ENCODE data around the gene UNC5CL.

Gene UNC5CL

DNA sequence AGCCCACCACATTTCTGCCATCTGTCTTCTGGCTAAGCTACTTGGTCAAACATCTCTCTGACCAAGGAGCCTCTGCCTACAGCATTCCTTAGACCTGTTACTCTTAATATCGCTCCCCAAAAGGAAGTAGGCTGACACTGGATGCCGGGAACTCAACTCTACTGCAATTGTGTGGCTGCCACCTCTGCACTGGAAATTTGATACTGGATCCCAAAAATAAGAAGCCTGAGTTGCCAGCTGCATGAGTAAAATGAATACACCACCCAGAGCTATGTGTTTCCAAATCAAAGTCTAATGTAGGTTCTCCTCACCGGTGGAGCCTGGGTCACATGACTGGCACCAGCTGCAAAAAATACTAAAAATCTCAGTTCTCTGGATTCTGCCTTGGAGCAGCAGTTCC, 36.9 kb downstream of the UNC5CL start:
- DNase-seq = no peak

DNA sequence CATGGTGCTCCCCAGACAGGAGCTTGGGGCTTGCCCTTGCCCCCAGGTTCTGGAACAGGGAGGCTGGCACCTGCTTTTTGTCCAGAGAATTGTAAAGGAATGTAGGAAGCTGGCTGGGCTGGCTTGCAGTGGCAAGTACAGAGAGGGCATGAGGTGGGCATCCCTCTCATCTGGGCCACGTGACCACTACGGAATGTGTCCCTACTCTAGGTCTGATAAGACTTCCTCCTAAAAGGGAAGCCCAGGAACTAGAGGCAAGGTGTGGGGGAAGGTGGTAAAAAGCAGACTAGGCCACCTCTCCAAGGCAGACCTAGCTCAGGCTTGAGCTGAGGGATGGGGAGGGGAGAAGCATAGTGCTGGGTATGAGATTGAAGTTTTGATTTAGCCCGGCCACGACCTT, 38.8 kb downstream of the UNC5CL start:
- no peak for DNase-seq

DNA sequence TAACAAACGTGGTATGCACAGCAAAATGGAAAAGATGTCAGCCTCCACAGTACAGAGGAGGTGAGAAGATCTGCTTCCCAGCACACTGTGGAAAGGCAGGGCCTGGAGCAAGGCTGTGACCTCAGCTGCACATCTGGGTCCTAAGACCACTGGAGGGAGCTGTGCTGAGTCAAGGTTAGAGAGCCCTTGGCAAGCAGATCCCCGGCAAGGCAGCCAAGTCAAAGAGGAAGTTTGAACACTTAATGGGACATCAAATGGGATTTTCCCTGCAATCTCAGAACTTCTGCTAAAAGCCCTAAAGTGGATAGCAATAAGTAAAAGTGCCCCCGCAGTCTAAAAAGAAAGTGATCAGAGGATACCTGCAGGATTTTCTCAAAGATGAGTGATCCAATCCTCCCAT, 39.5 kb downstream of the UNC5CL start:
- no peak for DNase-seq

DNA sequence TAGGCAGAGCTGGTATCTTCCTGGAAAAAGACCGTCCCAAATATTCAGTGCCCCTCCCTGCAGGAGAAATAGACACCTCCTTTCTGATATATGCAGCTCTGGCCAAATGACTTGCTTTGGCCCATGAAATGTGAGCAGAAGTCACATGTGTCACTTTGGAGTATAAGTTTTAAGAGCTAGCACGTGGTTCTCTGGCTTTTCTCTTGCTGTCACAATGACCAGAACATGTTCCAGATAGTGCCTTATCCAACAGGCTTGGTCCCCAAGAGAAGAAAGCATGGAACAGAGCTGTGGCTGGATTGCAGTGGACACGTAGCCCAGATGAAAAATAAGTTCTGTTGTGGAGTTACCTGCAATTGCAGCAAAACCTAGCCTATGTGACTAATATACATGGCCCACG, 40.4 kb downstream of the UNC5CL start:
- no peak for DNase-seq

DNA sequence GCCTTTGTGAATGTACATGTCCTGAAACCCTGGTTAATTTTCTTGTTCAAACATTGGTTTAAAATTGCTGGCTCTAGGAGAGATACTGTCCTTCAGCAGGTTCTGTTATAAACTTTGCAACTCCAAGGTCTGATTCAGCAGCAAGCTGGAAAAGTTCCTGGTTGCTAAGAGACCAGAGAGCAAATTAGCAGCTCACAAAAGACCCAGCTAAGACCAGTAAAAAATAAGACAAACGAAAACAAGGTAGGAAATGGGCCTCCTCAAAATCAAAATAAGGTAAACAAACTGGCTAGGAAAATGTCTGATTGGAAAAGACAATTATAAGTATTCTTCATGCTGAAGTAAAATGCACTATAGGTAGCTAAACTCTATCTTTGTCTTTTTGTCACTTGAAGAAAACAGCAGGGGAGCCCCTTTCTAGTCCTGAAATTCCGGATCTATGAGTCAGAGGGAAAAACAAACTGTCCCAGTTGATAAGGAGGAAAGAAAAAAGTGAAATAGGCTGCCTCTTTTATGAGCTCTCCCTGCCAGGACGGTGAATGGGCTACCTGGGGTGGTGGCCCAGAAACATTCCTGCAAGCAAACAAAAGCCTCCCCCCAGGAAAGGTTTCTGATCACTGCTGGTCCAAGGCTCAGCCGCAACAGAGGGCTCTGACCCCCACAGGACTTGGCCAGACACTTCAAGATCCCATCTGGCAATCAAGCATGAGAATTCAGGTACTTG, 41.6 kb downstream of the UNC5CL start:
- no peak for DNase-seq

DNA sequence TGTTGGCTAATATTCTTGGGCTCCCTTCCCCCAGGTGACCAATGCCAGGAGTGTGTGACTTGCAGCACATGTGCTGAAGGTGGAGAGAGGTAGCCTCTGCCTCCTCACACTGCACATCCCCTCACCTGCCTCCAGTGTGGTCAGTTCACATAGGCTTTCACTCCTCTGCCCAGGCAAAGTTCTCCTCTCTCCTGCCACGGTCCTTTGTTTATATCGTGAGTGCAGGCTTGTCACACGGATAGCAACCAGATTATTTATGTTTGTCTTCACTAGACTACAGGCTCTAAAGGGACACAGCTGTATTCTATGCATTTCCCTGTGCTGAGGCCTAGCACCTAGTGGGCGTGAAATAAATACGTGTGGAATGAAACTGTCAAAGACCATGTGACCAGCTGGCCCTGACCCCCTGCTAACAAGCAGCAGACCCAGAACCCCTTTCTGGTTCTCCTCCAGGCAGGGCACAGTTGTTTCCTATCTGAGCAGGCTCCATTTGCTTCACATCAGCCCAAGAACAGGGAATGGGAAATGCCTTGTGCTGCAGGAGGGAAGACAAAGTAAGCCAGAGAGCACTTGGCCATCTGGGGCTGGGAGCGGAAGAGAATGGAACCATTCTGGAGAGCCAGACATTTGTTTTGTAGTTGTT, 42.3 kb downstream of the UNC5CL start:
- DNase-seq = no peak

DNA sequence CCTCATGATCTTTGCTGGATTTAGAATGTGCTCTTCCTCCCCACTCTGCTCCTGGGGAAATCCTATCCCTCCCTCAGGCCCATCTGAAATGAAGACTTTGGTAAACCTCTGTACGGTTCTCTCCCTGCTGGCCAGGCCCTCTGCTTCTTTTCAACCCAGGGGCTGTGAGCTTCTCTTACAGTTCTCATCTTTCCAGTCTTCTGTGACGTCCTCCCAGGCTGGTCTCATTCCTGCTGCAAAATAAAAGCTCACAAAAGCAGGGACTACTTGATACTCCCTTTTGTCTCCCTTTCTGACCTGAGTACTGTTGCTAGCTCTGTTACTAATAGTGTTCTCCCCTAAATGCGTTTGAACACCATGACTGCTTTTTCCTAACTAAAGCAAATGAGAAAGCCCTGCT, 46.3 kb downstream of the UNC5CL start:
- no peak for DNase-seq

DNA sequence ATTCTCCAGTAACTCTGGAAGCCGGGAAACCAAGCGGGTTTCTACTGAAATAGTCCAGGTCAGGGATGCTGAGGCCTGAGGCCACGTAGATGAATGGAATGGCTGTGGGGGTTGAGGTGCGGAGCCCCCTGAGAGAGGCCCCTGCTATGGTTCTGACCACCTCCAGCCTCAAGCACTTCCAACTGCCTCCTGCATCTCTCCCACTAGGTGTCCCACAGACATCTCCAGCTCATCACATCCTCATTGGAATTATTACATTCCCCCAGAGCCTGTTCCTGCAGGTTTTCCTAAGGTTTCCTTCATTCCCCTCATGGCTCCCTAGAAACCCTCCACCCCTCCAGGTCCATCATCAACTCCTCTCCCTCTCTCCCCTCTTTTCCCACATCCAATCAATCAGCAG, 48.7 kb downstream of the UNC5CL start:
- DNase-seq = no peak

DNA sequence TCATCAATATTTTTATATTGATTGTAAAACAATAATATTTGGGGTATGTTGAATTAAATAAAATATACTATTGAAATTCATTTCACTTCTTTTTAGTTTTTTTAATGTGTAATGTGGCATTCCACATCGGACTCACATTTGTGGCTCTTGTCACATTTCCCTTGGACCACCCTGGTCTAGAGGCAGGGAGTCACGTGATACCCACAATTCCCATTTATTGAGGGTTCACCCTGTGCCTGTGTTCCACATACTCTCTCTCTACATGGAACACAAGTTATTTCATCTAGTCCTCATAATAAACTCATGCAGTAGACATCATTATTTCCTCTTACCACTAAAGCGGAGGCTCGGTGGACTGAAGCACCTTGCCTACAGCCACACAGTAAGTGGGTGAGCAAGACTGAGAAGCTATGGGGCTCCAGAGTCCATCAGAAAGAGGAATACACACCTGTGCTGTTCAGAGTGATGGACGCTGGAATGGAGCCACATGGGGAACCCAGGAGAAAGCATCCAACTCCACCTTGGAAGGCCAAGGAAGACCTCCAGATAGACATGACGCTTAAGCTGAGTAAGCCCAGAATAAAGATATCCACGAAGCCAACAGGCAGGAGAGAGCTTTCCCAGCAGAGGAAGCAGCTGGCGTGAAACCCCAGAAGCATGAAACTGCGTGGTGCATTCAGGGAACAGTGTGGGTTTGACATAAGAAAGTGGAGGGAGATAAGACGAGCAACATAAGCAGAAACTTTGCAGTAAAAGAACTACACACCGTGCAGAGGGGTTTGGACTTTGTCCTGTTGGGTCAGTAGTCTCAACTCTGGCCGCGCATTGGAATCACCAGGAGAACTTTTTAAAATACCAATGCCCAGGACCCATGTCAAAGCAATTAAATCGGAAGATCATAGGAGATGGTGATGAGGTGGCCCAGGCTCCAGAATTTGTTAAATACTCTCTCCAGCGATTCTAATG, 49.5 kb downstream of the UNC5CL start:
- DNase-seq = no peak

DNA sequence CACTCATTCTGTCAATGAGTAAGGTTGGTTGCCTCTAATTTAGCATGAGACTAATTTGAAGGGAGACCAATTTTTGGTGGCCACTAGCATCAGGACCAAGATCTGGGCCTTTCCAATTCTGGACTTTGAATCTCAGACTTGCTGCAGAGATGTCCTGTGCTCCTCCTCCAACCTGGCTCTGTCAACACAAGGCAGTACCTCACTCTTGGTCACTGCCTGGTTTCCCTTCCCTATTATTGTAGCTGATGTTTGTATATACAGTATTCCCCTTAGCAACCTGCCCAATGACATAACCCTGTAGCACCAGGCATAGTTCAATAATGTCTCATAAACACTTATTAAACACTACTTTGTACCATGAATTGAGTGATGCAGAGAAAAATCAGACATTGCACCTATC, 50.4 kb downstream of the UNC5CL start:
- DNase-seq = no peak

DNA sequence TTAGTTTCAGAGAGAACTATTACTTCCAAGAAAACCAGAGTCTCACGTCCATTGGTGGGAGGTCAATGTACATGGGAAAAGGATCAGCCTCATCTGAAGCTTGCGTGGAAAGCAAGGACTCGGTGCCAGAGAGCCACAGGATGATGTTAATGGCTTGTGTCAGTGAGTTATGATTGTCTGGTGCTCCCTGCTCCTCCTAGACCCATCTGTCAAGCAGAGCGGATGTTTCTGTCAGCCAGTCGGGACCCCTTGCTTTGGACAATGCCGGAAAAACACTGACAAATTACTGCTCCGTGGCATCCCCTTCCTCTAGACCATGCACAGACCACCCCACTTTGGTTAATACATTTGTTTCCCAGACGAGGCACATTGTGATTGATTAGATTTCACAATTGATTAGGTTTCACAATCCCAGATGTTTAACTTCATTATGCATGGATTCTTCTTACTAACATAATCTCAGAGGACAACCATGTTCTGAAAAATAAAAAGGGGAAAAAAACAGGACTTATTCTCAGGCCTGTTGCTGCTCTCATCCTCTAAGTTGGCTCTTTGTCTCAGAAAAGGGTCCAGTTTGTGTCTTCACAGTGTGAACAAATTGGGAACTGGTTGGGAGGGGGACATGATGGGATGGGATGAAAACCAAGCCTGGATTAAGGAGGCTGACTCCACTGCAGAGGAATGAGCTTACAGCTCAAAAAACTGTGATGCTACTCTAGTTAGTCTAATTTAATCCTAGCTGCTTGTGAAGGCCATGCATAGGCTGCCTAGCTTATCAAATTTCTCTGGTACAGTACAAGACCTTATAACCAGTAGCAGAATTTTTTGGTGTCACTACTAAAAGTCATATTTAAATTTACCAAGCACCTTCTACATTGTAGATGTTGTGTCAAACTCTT, 51.9 kb downstream of the UNC5CL start:
- DNase-seq = no peak

DNA sequence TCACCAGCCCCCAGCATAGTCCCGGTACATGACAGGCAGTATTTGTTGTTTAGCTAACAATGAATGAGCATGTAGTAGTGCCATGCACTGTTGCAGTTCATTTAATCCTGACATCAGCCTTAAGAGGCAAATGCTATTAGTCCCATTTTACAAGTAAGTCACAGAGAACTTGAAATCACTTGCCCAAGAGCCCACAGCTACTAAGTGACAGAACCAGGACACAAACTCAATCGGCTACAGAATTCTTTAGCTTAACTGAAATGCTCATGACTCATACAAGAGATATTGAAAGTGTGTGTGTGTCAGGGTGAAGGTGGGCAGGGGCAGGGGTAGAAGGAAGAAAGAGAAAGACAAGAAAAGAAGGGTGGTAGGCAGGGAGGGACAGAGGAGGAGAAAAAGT, 52.7 kb downstream of the UNC5CL start:
- DNase-seq = no peak

DNA sequence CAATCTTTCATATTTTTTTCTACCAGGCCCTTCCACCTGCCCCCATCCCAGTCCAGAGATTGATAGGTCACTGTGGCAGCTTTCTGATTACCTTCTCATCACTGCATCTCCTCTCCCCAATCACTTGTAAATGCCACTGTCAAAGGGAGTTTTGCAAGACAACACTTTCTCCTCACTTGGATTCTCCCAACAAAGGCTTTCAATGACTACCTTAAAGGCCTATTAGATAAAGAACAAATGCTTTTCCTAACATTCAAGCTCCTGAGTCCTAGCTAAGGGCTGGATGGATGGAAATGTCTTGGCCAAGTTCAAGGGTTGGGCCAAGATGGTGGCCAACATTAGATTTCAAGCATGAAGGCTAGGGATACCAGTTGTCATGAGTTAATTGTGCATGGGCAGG, 55.3 kb downstream of the UNC5CL start:
- no peak for DNase-seq

DNA sequence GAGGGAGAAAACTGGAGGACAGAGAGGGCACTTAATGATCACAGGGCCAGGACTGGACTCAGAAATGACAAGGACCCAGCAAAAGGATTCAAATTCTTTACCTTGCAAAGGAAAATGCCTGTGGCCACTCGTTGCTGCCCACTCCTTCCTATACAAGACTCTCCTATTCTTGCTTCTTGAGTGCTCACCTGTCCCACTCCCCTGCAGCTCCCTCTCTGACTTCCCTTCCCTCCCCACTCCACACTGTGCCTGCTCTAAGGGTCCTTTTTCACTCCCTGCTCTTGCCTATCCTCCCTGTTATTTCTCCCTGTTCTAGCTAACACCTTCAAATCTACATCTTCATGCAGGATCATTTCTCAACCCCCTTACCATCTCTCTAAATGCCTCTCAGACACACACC, 56.1 kb downstream of the UNC5CL start:
- no peak for DNase-seq

DNA sequence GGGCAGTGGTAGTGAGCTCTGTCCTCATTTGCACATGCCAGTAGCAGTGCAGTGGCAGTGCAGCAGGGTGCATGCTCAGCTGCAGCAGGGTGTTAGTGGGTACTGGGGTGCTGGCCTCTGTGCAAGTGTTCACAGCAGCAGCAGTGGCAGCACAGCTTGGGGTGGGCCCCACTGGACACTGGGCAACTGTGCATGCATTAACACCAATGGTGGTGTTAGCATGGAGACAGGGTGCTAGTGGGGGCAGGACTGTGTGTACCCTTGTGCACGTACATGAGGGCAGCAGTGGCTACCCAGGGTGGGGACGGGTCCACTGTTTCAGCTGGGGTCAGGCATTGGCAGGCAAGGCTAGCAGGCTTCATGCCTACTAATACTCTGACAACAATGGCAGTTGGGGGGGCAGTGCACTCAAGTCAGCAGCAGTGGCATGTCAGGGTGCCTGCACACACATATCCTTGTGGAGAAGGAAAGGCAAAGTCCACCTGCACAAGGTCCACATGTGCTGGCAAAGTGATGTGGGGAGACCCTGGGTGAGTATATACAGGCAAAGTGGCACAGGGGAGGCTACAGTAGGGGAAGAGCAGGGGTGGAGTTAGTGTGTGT, 60.2 kb downstream of the UNC5CL start:
- no peak for DNase-seq

DNA sequence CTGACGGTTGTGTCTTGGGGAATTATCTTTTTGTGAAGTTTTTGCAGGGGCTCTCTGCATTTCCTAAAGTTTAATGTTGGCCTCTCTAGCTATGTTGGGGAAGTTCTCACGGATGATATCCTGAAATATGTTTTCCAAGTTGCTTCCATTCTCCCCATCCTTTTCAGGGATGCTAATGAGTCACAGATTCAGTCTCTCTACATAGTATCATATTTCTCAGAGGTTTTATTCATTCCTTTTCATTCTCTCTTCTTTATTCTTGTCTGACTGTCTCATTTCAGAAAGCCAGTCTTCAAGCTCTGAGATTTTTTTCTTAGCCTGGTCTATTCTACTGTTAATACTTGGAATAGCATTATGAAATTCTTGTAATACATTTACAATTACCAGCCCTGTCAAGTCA, 61.3 kb downstream of the UNC5CL start:
- no peak for DNase-seq

DNA sequence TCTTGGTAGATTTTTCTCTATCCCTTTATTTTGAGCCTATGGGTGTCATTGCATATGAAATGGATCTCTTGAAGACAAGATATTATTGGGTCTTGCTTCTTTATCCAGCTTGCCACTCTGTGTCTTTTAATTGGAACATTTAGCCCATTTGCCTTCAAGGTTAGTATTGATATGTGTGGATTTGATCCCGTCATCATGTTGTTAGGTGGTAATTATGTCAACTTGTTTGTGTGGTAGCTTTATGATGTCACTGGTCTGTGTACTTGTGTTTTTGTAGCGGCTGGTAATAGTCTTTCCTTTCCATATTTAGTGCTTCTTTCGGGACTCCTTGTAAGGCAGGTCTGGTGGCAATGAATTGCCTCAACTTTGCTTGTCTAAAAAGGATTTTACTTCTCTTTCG, 61.9 kb downstream of the UNC5CL start:
- DNase-seq = no peak
